ENCODE results near the gene SLC6A6.

DNA sequence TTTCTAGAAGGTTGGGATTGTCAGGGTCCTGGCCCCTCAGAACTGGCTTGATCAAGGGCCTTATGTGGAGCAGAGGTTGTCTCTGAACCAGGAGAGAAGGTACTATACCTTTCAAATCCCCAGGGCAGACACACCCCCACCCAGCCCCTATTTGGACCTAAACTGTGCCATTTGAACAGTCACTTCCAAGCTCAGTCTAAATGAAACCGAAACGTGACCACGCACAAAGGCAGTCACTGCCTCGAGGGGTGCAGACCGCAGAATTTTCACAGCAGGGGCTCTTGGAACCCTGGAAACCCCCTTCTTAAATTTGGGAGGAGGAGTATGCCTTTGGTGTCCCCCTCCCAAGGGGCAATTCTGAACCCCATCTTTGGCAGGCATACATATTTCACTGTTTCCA, 84.1 kb downstream of the SLC6A6 start:
- TF ChIP-seq EZH2 (optimal IDR thresholded peaks at IDR 0.05; ENCODE audit: low read depth, low read length) (no peak), EZH2phosphoT487 (IDR thresholded peaks at IDR 0.05; ENCODE audit: low read length) (no peak)
- TF ChIP-seq, protein P1, sequence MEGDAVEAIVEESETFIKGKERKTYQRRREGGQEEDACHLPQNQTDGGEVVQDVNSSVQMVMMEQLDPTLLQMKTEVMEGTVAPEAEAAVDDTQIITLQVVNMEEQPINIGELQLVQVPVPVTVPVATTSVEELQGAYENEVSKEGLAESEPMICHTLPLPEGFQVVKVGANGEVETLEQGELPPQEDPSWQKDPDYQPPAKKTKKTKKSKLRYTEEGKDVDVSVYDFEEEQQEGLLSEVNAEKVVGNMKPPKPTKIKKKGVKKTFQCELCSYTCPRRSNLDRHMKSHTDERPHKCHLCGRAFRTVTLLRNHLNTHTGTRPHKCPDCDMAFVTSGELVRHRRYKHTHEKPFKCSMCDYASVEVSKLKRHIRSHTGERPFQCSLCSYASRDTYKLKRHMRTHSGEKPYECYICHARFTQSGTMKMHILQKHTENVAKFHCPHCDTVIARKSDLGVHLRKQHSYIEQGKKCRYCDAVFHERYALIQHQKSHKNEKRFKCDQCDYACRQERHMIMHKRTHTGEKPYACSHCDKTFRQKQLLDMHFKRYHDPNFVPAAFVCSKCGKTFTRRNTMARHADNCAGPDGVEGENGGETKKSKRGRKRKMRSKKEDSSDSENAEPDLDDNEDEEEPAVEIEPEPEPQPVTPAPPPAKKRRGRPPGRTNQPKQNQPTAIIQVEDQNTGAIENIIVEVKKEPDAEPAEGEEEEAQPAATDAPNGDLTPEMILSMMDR (IDR thresholded peaks at IDR 0.05; ENCODE audit: low read length): no peak
